SK-N-SH (cell line): ENCODE data around the gene EBF3.

ENCODE experiments used
- CTCF ChIP-seq: fragments of 200-600 bp; sonication (generic); IDR thresholded peaks from 2 replicates; pipeline ENCODE4 v1.6.1; 2017; ENCODE audit warnings: antibody characterized with exemption, mild to moderate bottlenecking, moderate library complexity
- IRF3 ChIP-seq: fragments of 150-350 bp; IDR thresholded peaks from 2 replicates; pipeline ENCODE4 v1.6.1; 2016; ENCODE audit warnings: mild to moderate bottlenecking, low read depth, low read length
- MEF2A ChIP-seq: IDR thresholded peaks from 2 replicates; pipeline ENCODE4 v1.4.0; 2012; ENCODE audit warnings: low read depth, borderline replicate concordance
- MXI1 ChIP-seq: IDR thresholded peaks from 2 replicates; pipeline ENCODE4 v1.6.1; 2012; ENCODE audit warnings: mild to moderate bottlenecking, low read depth, low read length, improper control_type of control experiment
- NRF1 ChIP-seq: IDR thresholded peaks from 2 replicates; pipeline ENCODE4 v1.6.1; 2012; ENCODE audit warnings: low read depth, mild to moderate bottlenecking, low read length
- TCF12 ChIP-seq: IDR thresholded peaks from 2 replicates; pipeline ENCODE4 v1.4.0; 2012
- USF1 ChIP-seq: IDR thresholded peaks from 2 replicates; pipeline ENCODE4 v1.4.0; 2012; ENCODE audit warnings: low read depth, borderline replicate concordance
- YY1 ChIP-seq: IDR thresholded peaks from 2 replicates; pipeline ENCODE4 v1.4.0; 2012; ENCODE audit warnings: low read depth, mild to moderate bottlenecking
- ZBTB33 ChIP-seq: IDR thresholded peaks from 2 replicates; pipeline ENCODE4 v1.4.0; 2012; ENCODE audit warnings: low read depth, borderline replicate concordance

- TF ChIP-seq USF1: no peak
- TF ChIP-seq CTCF: no peak
- no peak for TF ChIP-seq MEF2A
- TF ChIP-seq YY1: no peak
- no peak for TF ChIP-seq IRF3
- TF ChIP-seq MXI1: no peak
- TF ChIP-seq NRF1: no peak
- TF ChIP-seq ZBTB33: no peak
- no peak for TF ChIP-seq TCF12
These were observed 77.8 kb downstream of the EBF3 start for GRCh38 chr10:129886263-129886662.
